RWPE2 (cell line): Measurements from ENCODE around the gene ESPN.
"Not testable (repeated sequence)": the region's sequence is repeated elsewhere in the genome, so short reads cannot be mapped to it uniquely, and the experiment has no call there.

Experiments used
- ATAC-seq: fragments of 200-7000 bp; cut with Tn5 transposase; 3 replicates; pipeline ENCODE4 v1.9.1; 2021; ENCODE audit warnings: low read depth
- DNase-seq: peaks from one replicate; pipeline ENCODE4 v3.0.0-alpha.2; 2020; ENCODE audit warnings: low spot score
- H3K27ac ChIP-seq: fragments of 450-650 bp; 2 replicates; pipeline ENCODE4 v1.5.1; 2017; ENCODE audit warnings: mild to moderate bottlenecking; ENCODE audit not compliant: poor library complexity, severe bottlenecking
- H3K27me3 ChIP-seq: fragments of 250-450 bp; sonication (Bioruptor Pico); 2 replicates; pipeline ENCODE4 v1.5.1; 2021; ENCODE audit warnings: mild to moderate bottlenecking, moderate library complexity; ENCODE audit not compliant: insufficient read depth, poor library complexity, severe bottlenecking
- H3K36me3 ChIP-seq: fragments of 250-450 bp; sonication (Bioruptor Pico); 2 replicates; pipeline ENCODE4 v1.5.1; 2020; ENCODE audit warnings: low read depth, mild to moderate bottlenecking, moderate library complexity
- H3K4me1 ChIP-seq: fragments of 250-450 bp; sonication (Bioruptor Pico); 2 replicates; pipeline ENCODE4 v1.5.1; 2021; ENCODE audit warnings: mild to moderate bottlenecking, moderate library complexity; ENCODE audit not compliant: insufficient read depth, poor library complexity, severe bottlenecking
- H3K4me3 ChIP-seq: fragments of 250-450 bp; sonication (Bioruptor Pico); 2 replicates; pipeline ENCODE4 v1.5.1; 2021; ENCODE audit warnings: mild to moderate bottlenecking, moderate library complexity; ENCODE audit not compliant: severe bottlenecking
- H3K9me3 ChIP-seq: fragments of 250-450 bp; sonication (Bioruptor Pico); 2 replicates; pipeline ENCODE4 v1.5.1; 2021; ENCODE audit warnings: mild to moderate bottlenecking, moderate library complexity; ENCODE audit not compliant: severe bottlenecking
- TF ChIP-seq, protein P1 (sequence below): fragments of 450-650 bp; IDR thresholded peaks from one replicate; pipeline ENCODE4 v1.5.1; 2017; ENCODE audit warnings: mild to moderate bottlenecking, moderate library complexity; ENCODE audit not compliant: poor library complexity, severe bottlenecking

ESPN gene

DNA sequence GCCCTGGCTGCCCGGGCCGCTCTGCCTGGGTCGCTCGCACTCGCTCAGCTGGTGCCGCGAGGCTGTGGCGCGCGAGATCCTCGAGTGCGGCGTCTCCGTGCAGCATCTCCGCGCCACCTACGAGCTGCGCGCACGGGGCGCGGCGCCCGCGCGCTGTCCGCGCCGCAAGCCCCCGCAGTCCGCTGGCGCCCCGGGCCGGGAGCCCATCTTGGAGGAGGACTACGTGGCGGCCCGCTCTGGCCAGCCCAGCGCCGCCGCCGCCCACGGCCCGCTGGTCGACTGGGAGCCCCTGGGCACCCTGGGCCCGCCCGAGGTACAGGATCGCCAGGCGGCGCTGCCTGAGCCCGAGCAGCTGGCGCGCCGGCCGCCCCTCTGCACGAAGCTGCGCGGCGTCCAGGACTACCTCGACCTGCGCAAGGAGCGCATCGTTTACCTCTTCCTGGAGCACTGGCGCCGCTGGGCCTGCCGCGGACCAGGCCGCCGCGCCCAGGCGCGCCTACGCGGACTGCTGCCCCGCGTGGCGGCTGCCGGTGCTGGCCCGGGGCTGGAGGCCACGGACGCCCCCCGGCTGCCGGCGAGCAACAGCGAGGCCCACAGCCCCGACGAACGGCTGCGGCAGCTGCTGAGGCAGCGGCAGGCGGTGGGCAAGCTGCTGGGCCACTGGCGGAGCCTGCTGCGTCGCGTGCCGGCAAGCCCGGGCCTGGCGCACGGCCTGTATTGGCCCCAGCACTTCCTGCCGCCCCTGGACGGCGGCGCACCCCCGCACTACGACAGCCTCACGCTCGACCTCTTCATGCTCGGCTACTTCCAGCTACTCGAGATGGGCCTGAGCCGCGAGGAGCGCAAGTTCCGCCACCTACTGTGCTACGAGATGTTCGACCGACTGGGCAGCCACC lies 30.5 kb downstream of the ESPN start:
- Histone ChIP-seq H3K36me3 (no peaks in the 10 kb centered on the region), H3K27me3 (peaks cover 5% of the 10 kb centered on the region), H3K9me3 (no peaks in the 10 kb centered on the region), H3K4me3 (no peak overlapping the region), H3K27ac (no peak overlapping the region), H3K4me1 (no peaks in the 10 kb centered on the region)
- ATAC-seq = no peak
- no peak for DNase-seq
- TF ChIP-seq, protein P1, sequence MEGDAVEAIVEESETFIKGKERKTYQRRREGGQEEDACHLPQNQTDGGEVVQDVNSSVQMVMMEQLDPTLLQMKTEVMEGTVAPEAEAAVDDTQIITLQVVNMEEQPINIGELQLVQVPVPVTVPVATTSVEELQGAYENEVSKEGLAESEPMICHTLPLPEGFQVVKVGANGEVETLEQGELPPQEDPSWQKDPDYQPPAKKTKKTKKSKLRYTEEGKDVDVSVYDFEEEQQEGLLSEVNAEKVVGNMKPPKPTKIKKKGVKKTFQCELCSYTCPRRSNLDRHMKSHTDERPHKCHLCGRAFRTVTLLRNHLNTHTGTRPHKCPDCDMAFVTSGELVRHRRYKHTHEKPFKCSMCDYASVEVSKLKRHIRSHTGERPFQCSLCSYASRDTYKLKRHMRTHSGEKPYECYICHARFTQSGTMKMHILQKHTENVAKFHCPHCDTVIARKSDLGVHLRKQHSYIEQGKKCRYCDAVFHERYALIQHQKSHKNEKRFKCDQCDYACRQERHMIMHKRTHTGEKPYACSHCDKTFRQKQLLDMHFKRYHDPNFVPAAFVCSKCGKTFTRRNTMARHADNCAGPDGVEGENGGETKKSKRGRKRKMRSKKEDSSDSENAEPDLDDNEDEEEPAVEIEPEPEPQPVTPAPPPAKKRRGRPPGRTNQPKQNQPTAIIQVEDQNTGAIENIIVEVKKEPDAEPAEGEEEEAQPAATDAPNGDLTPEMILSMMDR = no peak

- not testable (repeated sequence) for DNase-seq, H3K36me3 ChIP-seq, ATAC-seq, H3K4me1 ChIP-seq, H3K27me3 ChIP-seq, H3K4me3 ChIP-seq, H3K9me3 ChIP-seq, H3K27ac ChIP-seq
These were observed 31.4 kb downstream of the ESPN start for GRCh38 chr1:6455752-6456520.

GRCh38 chr1:6456800-6457466 lies 32.4 kb downstream of the ESPN start:
- TF ChIP-seq, protein P1 = no peak

DNA sequence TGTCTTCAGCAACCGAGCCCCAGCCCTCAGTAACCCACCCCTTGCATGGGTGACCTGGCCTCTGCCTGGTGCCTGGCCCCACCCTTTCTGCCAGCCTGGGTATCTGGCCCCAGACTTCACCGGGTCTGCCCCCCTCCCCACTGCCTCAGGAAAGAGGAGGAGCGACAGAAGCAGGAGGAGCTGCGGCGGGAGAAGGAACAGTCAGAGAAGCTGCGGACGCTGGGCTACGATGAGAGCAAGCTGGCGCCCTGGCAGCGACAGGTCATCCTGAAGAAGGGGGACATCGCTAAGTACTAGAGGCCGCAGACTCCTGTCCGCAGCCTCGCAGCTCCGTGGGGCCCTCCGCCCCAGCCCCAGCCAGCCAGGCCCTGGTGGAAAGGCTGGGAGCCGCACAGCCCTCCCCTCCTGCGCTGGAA lies 35.3 kb downstream of the ESPN start:
- Histone ChIP-seq H3K4me1 (no peaks in the 10 kb centered on the region), H3K4me3 (no peak overlapping the region), H3K27ac (no peak overlapping the region), H3K9me3 (no peaks in the 10 kb centered on the region), H3K27me3 (no peaks in the 10 kb centered on the region), H3K36me3 (peaks cover 18% of the 10 kb centered on the region)
- ATAC-seq (0 out of 3 replicates have a peak, but pooled peaks have one; percentile 4), DNase-seq (no peak)
- TF ChIP-seq, protein P1 = no peak

More at GRCh38 chr1:6456800-6457466, 32.4 kb downstream of the ESPN start:
- DNase-seq (no peak), ATAC-seq (no peak)
- Histone ChIP-seq H3K4me3 (no peak overlapping the region), H3K4me1 (no peaks in the 10 kb centered on the region), H3K27me3 (peaks cover 5% of the 10 kb centered on the region), H3K27ac (no peak overlapping the region), H3K9me3 (no peaks in the 10 kb centered on the region), H3K36me3 (0 out of 2 replicates have a peak, but pooled peaks cover 5% of the 10 kb centered on the region)
